Testis (tissue), 2 donors: ENCODE data around the gene SLC17A9.

Experiments used
- CTCF ChIP-seq, 3 experiments: fragments of 450-650 bp in 2 of 3; fragments of 200-600 bp in 1 of 3; sonication (generic) in 1 of 3; IDR thresholded peaks; one replicate each; pipeline ENCODE4 v1.5.1; 2016 to 2019; ENCODE audit warnings: antibody characterized with exemption in 3 of 3, mild to moderate bottlenecking in 2 of 3, moderate library complexity in 1 of 3
- POLR2A ChIP-seq: fragments of 450-650 bp; IDR thresholded peaks from one replicate; pipeline ENCODE4 v1.6.1; 2017; ENCODE audit warnings: antibody characterized with exemption, mild to moderate bottlenecking, moderate library complexity

DNA sequence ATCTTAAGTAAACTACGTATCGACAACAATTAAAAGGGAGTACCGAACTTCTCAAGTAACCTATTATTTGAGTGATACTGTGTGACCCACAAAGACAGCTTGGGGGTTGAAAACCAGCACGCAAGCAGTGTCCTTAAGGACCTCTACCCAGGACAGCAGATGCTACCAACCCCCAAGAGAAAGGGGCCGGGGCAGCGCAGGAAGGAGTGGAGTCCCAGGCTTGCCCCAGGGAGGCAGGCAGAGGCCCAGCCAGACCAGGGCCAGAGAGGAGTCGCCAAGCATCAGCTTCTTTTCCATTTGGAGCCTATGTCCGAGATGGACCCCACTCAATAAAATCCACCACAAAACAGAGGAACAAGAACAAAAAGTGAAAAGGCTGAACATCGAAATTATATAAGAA lies 38.1 kb upstream of the SLC17A9 start:
- no peak for TF ChIP-seq CTCF (IDR thresholded peaks at IDR 0.05)
- TF ChIP-seq POLR2A = no peak
